Gastroesophageal sphincter (tissue), 3 donors: ENCODE results near the gene SCD5.

Experiments
- CTCF ChIP-seq, 4 experiments: fragments of 200-600 bp in 2 of 4; fragments of 450-650 bp in 2 of 4; sonication (generic) in 1 of 4; IDR thresholded peaks; one replicate each; pipeline ENCODE4 v1.5.1; 2017 to 2019; ENCODE audit warnings: antibody characterized with exemption in 4 of 4, mild to moderate bottlenecking in 2 of 4, moderate library complexity in 2 of 4
- POLR2A ChIP-seq, 2 donors: fragments of 450-650 bp; IDR thresholded peaks; one replicate each; pipeline ENCODE4 v1.6.1; 2017; ENCODE audit warnings: antibody characterized with exemption in 2 of 2, mild to moderate bottlenecking in 2 of 2, moderate library complexity in 1 of 2

GRCh38 chr4:82591592-82591991 is 207.0 kb downstream of the SCD5 start:
- TF ChIP-seq CTCF (IDR thresholded peaks at IDR 0.05): no peak
- no peak for TF ChIP-seq POLR2A (IDR thresholded peaks at IDR 0.05)
